Measurements from ENCODE around the gene PRSS21.

Gene PRSS21

GRCh38 chr16:2828876-2829430, 11.9 kb downstream of the PRSS21 start:
- POLR2A ChIA-PET, result no interaction called here
- no peaks in the 10 kb centered on the region for H3K36me3 ChIP-seq (ENCODE audit: control insufficient read depth in 2 of 2, insufficient read depth in 1 of 2, low read length in 2 of 2)
- H3K27ac ChIP-seq (ENCODE audit: extremely low read depth, low read depth, low read length), result no peak overlapping the region
- H3K9me3 ChIP-seq (ENCODE audit: control insufficient read depth, insufficient read depth, low read depth, low read length), result no peaks in the 10 kb centered on the region
- no peak for TF ChIP-seq ZNF596 (tag by site-specific recombination; IDR thresholded peaks at IDR 0.05)
- TF ChIP-seq ZSCAN18 (tag by site-specific recombination; IDR thresholded peaks at IDR 0.05), result no peak
- no peak for TF ChIP-seq GLI4 (tag by site-specific recombination; IDR thresholded peaks at IDR 0.05)
- no peak for TF ChIP-seq ZNF501 (tag by site-specific recombination; IDR thresholded peaks at IDR 0.05)
- no peak for TF ChIP-seq ZBTB44 (tag by site-specific recombination; IDR thresholded peaks at IDR 0.05)
- TF ChIP-seq REST (tag by site-specific recombination; IDR thresholded peaks at IDR 0.05), result no peak
- no peak for TF ChIP-seq ZNF433 (tag by site-specific recombination; IDR thresholded peaks at IDR 0.05; ENCODE audit: low read depth)
- no peak; the same call in 1 of the 2 replicates for TF ChIP-seq EGR2 (tag by site-specific recombination; IDR thresholded peaks at IDR 0.05; ENCODE audit: low read depth)
- TF ChIP-seq SCRT2 (tag by site-specific recombination; IDR thresholded peaks at IDR 0.05), result no peak
- no peak for TF ChIP-seq ZNF677 (tag by site-specific recombination; IDR thresholded peaks at IDR 0.05)
- H3K4me3 ChIP-seq (ENCODE audit: low read depth, low read length), result no peak overlapping the region
- CTCF ChIA-PET, result interaction anchor here (0.7 kb wide), 1 partner anchor 10 kb away, joined by 3 read pairs; no protein-coding TSS in a partner anchor
- H3K4me1 ChIP-seq (ENCODE audit: control insufficient read depth, insufficient read depth, low read length), result no peaks in the 10 kb centered on the region

- Histone ChIP-seq H3K4me3 (ENCODE audit: low read depth, low read length) (no peak within 1 kb of the TSS), H3K36me3 (ENCODE audit: control insufficient read depth in 2 of 2, insufficient read depth in 1 of 2, low read length in 2 of 2) (no peaks in the 10 kb centered on the region), H3K4me1 (ENCODE audit: control insufficient read depth, insufficient read depth, low read length) (no peaks in the 10 kb centered on the region), H3K9me3 (ENCODE audit: control insufficient read depth, insufficient read depth, low read depth, low read length) (no peaks in the 10 kb centered on the region), H3K27ac (ENCODE audit: extremely low read depth, low read depth, low read length) (no peak within 1 kb of the TSS)
- no peak for TF ChIP-seq ZNF350 (tag by site-specific recombination; IDR thresholded peaks at IDR 0.05)
- no peak for TF ChIP-seq PRDM10 (tag by site-specific recombination; IDR thresholded peaks at IDR 0.05)
- TF ChIP-seq PBX3 (CRISPR knock-in tag; IDR thresholded peaks at IDR 0.05), result no peak
- no peak for TF ChIP-seq GLIS2 (tag by site-specific recombination; IDR thresholded peaks at IDR 0.05)
- TF ChIP-seq ZNF112 (tag by site-specific recombination; IDR thresholded peaks at IDR 0.05), result no peak
- 0 out of 2 replicates have a peak, but pooled peaks have one; percentile 10 for TF ChIP-seq ZFHX2 (tag by site-specific recombination; conservative IDR thresholded peaks at IDR 0.05)
- ChIA-PET POLR2A (interaction anchor here (0.6 kb wide), 1 partner anchor 1549 kb away, joined by 4 read pairs; no protein-coding TSS in a partner anchor), CTCF (interaction anchor here (1.5 kb wide), 1 partner anchor 9 kb away, joined by 6 read pairs; no protein-coding TSS in a partner anchor)
Observed at GRCh38 chr16:2829501-2830354, 12.7 kb downstream of the PRSS21 start, which contains the start of gene ZG16B. TSS of gene ZG16B (plus strand) at chr16:2830303. CDS start at chr16:2830442, 139 bp downstream.
